A673 (cell line): ENCODE data around the gene GLYR1.

Source experiments
- EZH2 ChIP-seq: fragments of 200-600 bp; sonication (generic); IDR thresholded peaks from 2 replicates; pipeline ENCODE4 v1.6.1; 2017; ENCODE audit warnings: borderline replicate concordance, low read depth, mild to moderate bottlenecking, mixed read lengths, antibody characterized with exemption, low read length; ENCODE audit not compliant: poor library complexity, severe bottlenecking
- TF ChIP-seq, protein P1 (sequence below): fragments of 300-800, 200-600 bp; sonication (generic); conservative IDR thresholded peaks from 2 replicates; pipeline ENCODE4 v1.5.1; 2017; ENCODE audit warnings: low read depth, mild to moderate bottlenecking, antibody characterized with exemption, low read length, moderate library complexity, mixed read lengths

GRCh38 chr16:4769306-4769638 is 77.8 kb downstream of the GLYR1 start:
- TF ChIP-seq, protein P1, sequence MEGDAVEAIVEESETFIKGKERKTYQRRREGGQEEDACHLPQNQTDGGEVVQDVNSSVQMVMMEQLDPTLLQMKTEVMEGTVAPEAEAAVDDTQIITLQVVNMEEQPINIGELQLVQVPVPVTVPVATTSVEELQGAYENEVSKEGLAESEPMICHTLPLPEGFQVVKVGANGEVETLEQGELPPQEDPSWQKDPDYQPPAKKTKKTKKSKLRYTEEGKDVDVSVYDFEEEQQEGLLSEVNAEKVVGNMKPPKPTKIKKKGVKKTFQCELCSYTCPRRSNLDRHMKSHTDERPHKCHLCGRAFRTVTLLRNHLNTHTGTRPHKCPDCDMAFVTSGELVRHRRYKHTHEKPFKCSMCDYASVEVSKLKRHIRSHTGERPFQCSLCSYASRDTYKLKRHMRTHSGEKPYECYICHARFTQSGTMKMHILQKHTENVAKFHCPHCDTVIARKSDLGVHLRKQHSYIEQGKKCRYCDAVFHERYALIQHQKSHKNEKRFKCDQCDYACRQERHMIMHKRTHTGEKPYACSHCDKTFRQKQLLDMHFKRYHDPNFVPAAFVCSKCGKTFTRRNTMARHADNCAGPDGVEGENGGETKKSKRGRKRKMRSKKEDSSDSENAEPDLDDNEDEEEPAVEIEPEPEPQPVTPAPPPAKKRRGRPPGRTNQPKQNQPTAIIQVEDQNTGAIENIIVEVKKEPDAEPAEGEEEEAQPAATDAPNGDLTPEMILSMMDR, result no peak
- no peak for TF ChIP-seq EZH2
